Calu3 (cell line): ENCODE data around the gene ZNF407. TPM values are rescaled to one million over a fixed set of nuclear protein-coding genes. Genes with fewer than 3 reads are reported as not detected.

Experiments used
- BruUV-seq: library from RNA; stranded (reverse); fragments of 400-500 nt; replicated peaks from 2 replicates; lab custom pipeline; 2021; lab: Mats Ljungman, UMichigan
- CTCF ChIA-PET: fragments of 300-600 bp; sonication (Branson Sonifier 250); formaldehyde crosslinking; loops from one replicate; lab custom pipeline; 2022; ENCODE audit warnings: antibody characterized with exemption; lab: Charles Lee
- DNase-seq: peaks from one replicate; pipeline ENCODE4 v3.0.0; 2022
- H3K27ac Mint-ChIP-seq: one replicate; pipeline ENCODE4 v1.8.0; 2022; ENCODE audit warnings: mixed read lengths; ENCODE audit not compliant: unreplicated experiment
- H3K27me3 Mint-ChIP-seq: one replicate; pipeline ENCODE4 v1.8.0; 2022; ENCODE audit warnings: mixed read lengths; ENCODE audit not compliant: unreplicated experiment
- H3K36me3 Mint-ChIP-seq: one replicate; pipeline ENCODE4 v1.8.0; 2022; ENCODE audit warnings: mild to moderate bottlenecking, moderate library complexity, mixed read lengths; ENCODE audit not compliant: insufficient read depth, unreplicated experiment
- H3K4me1 Mint-ChIP-seq: one replicate; pipeline ENCODE4 v1.8.0; 2022; ENCODE audit warnings: mild to moderate bottlenecking, low read depth, mixed read lengths; ENCODE audit not compliant: unreplicated experiment
- H3K4me3 Mint-ChIP-seq: one replicate; pipeline ENCODE4 v1.8.0; 2022; ENCODE audit warnings: mild to moderate bottlenecking, low read depth, moderate library complexity, mixed read lengths; ENCODE audit not compliant: unreplicated experiment
- H3K9me3 Mint-ChIP-seq: one replicate; pipeline ENCODE4 v1.8.0; 2022; ENCODE audit warnings: low read depth, mixed read lengths; ENCODE audit not compliant: unreplicated experiment
- intact Hi-C: fragments of 100-400 bp; cut with micrococcal nuclease; formaldehyde crosslinking; loops from one replicate; pipeline ENCODE4 v1.10.0; 2022; ENCODE audit not compliant: unreplicated experiment
- total RNA-seq: library from RNA; stranded (reverse); gene quantifications from 2 replicates; pipeline ENCODE4 v1.2.3, GENCODE V29; 2022
- TF ChIP-seq, protein P1 (sequence below): fragments of 200-600 bp; IDR thresholded peaks from one replicate; pipeline ENCODE4 v1.8.0; 2022; ENCODE audit warnings: antibody characterized with exemption; ENCODE audit not compliant: unreplicated experiment

Gene ZNF407
- total RNA-seq, 1 experiment from 2014 or later = 17.4 TPM

DNA sequence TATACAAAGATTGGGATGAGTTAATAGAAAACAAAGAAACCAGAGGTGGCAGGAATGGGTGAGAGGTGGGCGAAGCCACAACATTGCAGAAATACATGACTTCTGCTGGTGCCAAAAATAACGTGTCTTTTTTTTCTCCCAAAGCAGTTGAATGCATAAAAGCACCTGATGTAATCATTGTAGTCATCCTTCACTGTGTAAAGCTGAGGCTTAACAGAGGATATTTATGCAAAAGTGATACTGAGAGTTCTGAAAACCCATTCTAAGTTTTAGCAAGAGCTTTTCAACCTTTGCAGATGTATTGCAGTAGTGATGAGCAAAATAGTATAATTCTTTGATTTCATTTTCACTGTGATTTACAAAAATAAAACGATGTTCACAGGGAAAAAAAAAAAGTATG is 438.3 kb downstream of the ZNF407 start:
- BruUV-seq = no TSS peak
- Mint-ChIP-seq H3K27ac (no peak overlapping the region), H3K27me3 (no peaks in the 10 kb centered on the region), H3K9me3 (no peaks in the 10 kb centered on the region), H3K4me3 (no peak overlapping the region), H3K36me3 (no peaks in the 10 kb centered on the region), H3K4me1 (no peaks in the 10 kb centered on the region)
- CTCF ChIA-PET = no interaction called here
- intact Hi-C loops = no loop called here
- DNase-seq = no peak
- TF ChIP-seq, protein P1, sequence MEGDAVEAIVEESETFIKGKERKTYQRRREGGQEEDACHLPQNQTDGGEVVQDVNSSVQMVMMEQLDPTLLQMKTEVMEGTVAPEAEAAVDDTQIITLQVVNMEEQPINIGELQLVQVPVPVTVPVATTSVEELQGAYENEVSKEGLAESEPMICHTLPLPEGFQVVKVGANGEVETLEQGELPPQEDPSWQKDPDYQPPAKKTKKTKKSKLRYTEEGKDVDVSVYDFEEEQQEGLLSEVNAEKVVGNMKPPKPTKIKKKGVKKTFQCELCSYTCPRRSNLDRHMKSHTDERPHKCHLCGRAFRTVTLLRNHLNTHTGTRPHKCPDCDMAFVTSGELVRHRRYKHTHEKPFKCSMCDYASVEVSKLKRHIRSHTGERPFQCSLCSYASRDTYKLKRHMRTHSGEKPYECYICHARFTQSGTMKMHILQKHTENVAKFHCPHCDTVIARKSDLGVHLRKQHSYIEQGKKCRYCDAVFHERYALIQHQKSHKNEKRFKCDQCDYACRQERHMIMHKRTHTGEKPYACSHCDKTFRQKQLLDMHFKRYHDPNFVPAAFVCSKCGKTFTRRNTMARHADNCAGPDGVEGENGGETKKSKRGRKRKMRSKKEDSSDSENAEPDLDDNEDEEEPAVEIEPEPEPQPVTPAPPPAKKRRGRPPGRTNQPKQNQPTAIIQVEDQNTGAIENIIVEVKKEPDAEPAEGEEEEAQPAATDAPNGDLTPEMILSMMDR = no peak

DNA sequence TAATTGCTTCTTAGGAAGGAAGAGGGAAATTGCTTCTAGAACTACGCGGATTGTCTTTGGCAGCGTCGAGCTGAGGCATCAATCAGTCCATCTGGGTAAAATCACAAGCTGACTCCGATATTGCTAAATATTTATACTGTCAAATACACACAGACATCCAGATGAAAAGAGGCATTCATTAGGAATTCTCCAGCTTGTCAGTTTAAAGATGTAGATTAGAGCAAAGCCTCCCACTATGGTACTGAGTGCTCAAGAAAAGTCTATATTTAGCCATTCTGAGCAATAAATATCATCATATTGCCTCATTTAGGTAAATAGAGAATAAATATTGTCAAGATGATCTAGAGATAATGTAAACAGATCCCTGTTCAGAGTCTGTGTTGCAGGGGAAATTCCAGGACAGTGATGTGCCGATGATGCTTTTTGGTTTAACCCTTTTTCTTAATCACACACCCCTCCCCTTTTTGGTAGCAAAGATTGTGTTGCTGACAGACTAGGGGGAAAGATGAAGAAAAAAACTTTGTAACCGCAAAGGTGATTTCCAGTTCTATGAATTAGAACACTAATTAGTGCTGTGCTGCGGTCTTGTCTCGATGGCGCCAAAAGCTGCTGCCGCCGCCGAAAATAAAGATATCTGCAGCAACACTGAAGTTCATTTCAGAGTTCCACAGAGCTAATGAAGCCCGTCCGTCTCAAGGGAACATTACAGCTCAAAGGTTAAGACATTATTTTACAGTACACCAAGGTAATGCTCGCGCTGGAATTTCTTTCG is 439.4 kb downstream of the ZNF407 start:
- BruUV-seq = no TSS peak
- DNase-seq = no peak
- Mint-ChIP-seq H3K4me1 (no peaks in the 10 kb centered on the region), H3K9me3 (no peaks in the 10 kb centered on the region), H3K27ac (no peak overlapping the region), H3K27me3 (no peaks in the 10 kb centered on the region), H3K4me3 (no peak overlapping the region), H3K36me3 (no peaks in the 10 kb centered on the region)
- CTCF ChIA-PET = no interaction called here
- TF ChIP-seq, protein P1 = no peak
- intact Hi-C loops = no loop called here

- intact Hi-C loops = no loop called here
- TF ChIP-seq, protein P1 = no peak
- H3K4me1 Mint-ChIP-seq = no peaks in the 10 kb centered on the region
- no peak for DNase-seq
- no peaks in the 10 kb centered on the region for H3K9me3 Mint-ChIP-seq
- no peaks in the 10 kb centered on the region for H3K36me3 Mint-ChIP-seq
- CTCF ChIA-PET = no interaction called here
- BruUV-seq = no TSS peak
- H3K4me3 Mint-ChIP-seq = no peak overlapping the region
- H3K27ac Mint-ChIP-seq = no peak overlapping the region
- H3K27me3 Mint-ChIP-seq = no peaks in the 10 kb centered on the region
These were observed 440.0 kb downstream of the ZNF407 start for GRCh38 chr18:75037689-75037955.

DNA sequence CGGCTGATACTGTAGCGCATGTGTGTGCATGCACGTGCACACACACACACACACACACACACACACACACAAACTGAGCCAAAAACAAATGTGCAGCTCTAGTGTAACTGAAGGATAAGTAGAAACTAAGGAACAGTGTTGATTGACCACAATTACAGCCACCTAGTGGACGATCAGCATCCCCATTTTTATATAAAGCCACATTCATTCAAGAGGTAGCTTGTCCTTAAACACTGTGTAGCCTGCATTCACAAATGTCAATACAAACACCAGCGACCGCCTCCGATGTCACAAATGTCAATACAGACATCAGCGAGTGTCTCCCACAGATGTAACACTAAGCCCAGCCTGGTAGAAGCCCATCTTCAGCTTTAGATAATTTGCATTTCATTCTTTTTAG is 443.9 kb downstream of the ZNF407 start:
- Mint-ChIP-seq H3K4me3 (no peak overlapping the region), H3K9me3 (no peaks in the 10 kb centered on the region), H3K36me3 (no peaks in the 10 kb centered on the region), H3K27me3 (no peaks in the 10 kb centered on the region), H3K4me1 (no peaks in the 10 kb centered on the region), H3K27ac (no peak overlapping the region)
- TF ChIP-seq, protein P1 = peak; percentile 40
- intact Hi-C loops = loop anchor here (1.0 to 10.0 kb wide), 3 partner anchors 145 to 433 kb away; no protein-coding TSS in a partner anchor
- CTCF ChIA-PET = interaction anchor here (0.6 to 1.5 kb wide), 12 partner anchors 19 to 1668 kb away, joined by 3 to 10 read pairs (median 4); no protein-coding TSS in a partner anchor
- no TSS peak for BruUV-seq
- no peak for DNase-seq
